Natural killer cell (primary cell): ENCODE measurements around the gene LAMC1. TPM values are rescaled to one million over a fixed set of nuclear protein-coding genes. Genes with fewer than 3 reads are reported as not detected.

Experiments
- ATAC-seq, 3 donors: fragments of 150-1000 bp in 2 of 3; fragments of 200-7000 bp in 1 of 3; cut with Tn5 transposase; 1 replicate in 1 of 3; 2 replicates in 2 of 3; pipeline ENCODE4 v1.10.0; 2021; ENCODE audit warnings: mild to moderate bottlenecking in 2 of 3, moderate library complexity in 2 of 3
- DNase-seq, 2 donors: peaks; one replicate each; pipeline versions ENCODE4 v3.0.0 to v3.0.0-alpha.2; 2013 to 2021; ENCODE audit warnings: mixed read lengths in 1 of 2
- H3K27ac ChIP-seq: one replicate; pipeline ENCODE4 v1.5.1; 2013; ENCODE audit warnings: mild to moderate bottlenecking, low read length
- H3K27me3 ChIP-seq: one replicate; pipeline ENCODE4 v1.6.1; 2013; ENCODE audit warnings: low read length; ENCODE audit not compliant: control insufficient read depth, insufficient read depth
- H3K36me3 ChIP-seq: one replicate; pipeline ENCODE4 v1.6.1; 2013; ENCODE audit warnings: low read length; ENCODE audit not compliant: control insufficient read depth, insufficient read depth
- H3K4me1 ChIP-seq: one replicate; pipeline ENCODE4 v1.6.1; 2013; ENCODE audit warnings: low read length; ENCODE audit not compliant: control insufficient read depth, insufficient read depth
- H3K4me3 ChIP-seq: one replicate; pipeline ENCODE4 v1.5.1; 2013; ENCODE audit warnings: low read length
- H3K9me3 ChIP-seq: one replicate; pipeline ENCODE4 v1.6.1; 2013; ENCODE audit warnings: low read length; ENCODE audit not compliant: control insufficient read depth, insufficient read depth
- H3K27ac Mint-ChIP-seq, 2 donors: one replicate each; pipeline ENCODE4 v1.8.0; 2022; ENCODE audit warnings: mild to moderate bottlenecking in 2 of 2, mixed read lengths in 2 of 2, moderate library complexity in 1 of 2
- H3K27me3 Mint-ChIP-seq, 2 donors: one replicate each; pipeline ENCODE4 v1.8.0; 2022; ENCODE audit warnings: low read depth in 2 of 2, mixed read lengths in 2 of 2
- H3K36me3 Mint-ChIP-seq: one replicate; pipeline ENCODE4 v1.8.0; 2022; ENCODE audit warnings: mixed read lengths
- H3K4me1 Mint-ChIP-seq, 2 donors: one replicate each; pipeline ENCODE4 v1.8.0; 2022; ENCODE audit warnings: mixed read lengths in 2 of 2
- H3K4me3 Mint-ChIP-seq: one replicate; pipeline ENCODE4 v1.8.0; 2022; ENCODE audit warnings: mild to moderate bottlenecking, moderate library complexity, mixed read lengths
- H3K9me3 Mint-ChIP-seq, 2 donors: one replicate each; pipeline ENCODE4 v1.8.0; 2022; ENCODE audit warnings: mixed read lengths in 2 of 2
- CTCF ChIP-seq: fragments of 200-600 bp; IDR thresholded peaks from one replicate; pipeline ENCODE4 v1.8.0; 2022; ENCODE audit warnings: antibody characterized with exemption
- WGBS: methylation state at CpG from one replicate; pipeline ENCODE4 v1.1.7; 2013; ENCODE audit warnings: missing lambda C conversion rate; ENCODE audit not compliant: insufficient coverage; 5-methylcytosine and 5-hydroxymethylcytosine counted together
- intact Hi-C: fragments of 100-400 bp; cut with micrococcal nuclease; formaldehyde crosslinking; loops from one replicate; pipeline ENCODE4 v1.14.2; 2022
- total RNA-seq, 4 donors: library from RNA; stranded (reverse); fragments of 120-200 nt in 1 of 4; gene quantifications; one replicate each; pipeline versions ENCODE4 v1.2.3 to v1.2.4, GENCODE V29; 2013 to 2022

Gene LAMC1
- total RNA-seq, 3 donors from 2014 or later (not counting 1 experiment from before 2014, with no cell fraction given): 0.33 to 0.66 (median 0.58) TPM

DNA sequence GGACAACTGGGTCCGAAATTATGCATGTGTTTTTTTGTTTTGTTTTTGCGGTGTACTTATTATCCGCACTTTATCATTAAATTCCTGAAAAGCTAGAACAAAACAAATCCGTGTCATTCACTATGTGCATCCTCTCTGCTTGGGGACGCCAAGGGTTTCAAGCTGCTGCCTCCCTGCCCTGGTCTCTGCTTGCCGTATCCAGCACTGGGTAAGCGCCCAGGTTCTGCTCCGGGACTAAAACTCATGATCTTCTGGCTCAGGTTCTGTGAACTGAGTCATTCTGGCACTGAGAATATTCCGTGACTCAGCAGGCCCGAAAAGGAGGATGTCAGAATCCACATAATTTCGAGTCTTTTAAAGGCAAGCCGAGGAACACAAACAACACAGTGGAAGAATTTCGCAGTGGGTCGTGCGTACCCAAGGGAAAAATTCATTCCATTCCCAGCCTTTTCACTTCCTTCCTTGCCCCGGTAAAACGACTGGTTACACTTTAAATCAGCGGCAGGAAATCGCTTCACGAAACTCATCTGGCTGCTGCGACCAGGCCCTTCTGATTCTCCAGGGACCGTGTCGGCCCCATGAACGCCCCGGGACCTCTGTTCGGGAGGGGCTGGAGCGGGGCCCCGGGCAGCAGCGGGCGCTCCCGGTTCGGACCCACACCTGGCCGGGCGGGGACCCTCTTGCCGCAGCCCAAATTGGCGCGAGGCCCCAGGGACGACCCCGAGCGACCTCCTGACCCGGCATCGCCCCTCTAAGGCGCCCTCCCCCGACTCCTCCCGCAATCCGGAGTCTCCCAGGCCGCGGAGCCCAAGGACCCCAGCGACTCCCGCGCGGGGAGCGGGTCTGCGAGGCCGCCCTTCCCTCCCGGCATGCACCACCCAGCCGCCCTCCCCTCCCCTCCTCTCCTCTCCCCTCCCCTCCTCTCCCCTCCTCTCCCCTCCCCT is 746 bp upstream of the LAMC1 start:
- peaks cover 36 to 60% of the 10 kb centered on the region in 2 donors for H3K27me3 Mint-ChIP-seq
- H3K4me3 Mint-ChIP-seq: peak overlapping the region; percentile 67
- intact Hi-C loops: no loop called here
- no peaks in the 10 kb centered on the region for H3K9me3 Mint-ChIP-seq
- 4% methylated on average over 54 of the region's 57 CpGs for WGBS
- peaks cover 10 to 18% of the 10 kb centered on the region in 2 donors for H3K4me1 Mint-ChIP-seq
- TF ChIP-seq CTCF: no peak
- H3K4me1 ChIP-seq: peaks cover 9% of the 10 kb centered on the region
- no peaks in the 10 kb centered on the region for H3K36me3 ChIP-seq
- H3K27me3 ChIP-seq: peaks cover 24% of the 10 kb centered on the region
- peaks cover 9% of the 10 kb centered on the region for H3K36me3 Mint-ChIP-seq
- DNase-seq (peak in 1 of 2 donors; percentile 13), ATAC-seq (peak in 1 of 3 donors; percentile 9)
- peak overlapping the region; percentile 39 for H3K4me3 ChIP-seq
- no peak overlapping the region for H3K27ac Mint-ChIP-seq
- no peak overlapping the region for H3K27ac ChIP-seq
- no peaks in the 10 kb centered on the region for H3K9me3 ChIP-seq

GRCh38 chr1:183023601-183024316 is 539 bp downstream of the LAMC1 start:
- DNase-seq (peak in 1 of 2 donors; percentile 34), ATAC-seq (peak in 2 of 3 donors; percentile 61 to 76)
- Histone ChIP-seq H3K4me1 (peaks cover 9% of the 10 kb centered on the region), H3K4me3 (peak overlapping the region; percentile 33), H3K27ac (no peak overlapping the region), H3K36me3 (no peaks in the 10 kb centered on the region), H3K27me3 (peaks cover 24% of the 10 kb centered on the region), H3K9me3 (no peaks in the 10 kb centered on the region)
- under 1% methylated on average over 68 of the region's 68 CpGs for WGBS
- Mint-ChIP-seq H3K36me3 (peaks cover 9% of the 10 kb centered on the region), H3K27ac (no peak overlapping the region), H3K4me3 (peak overlapping the region; percentile 89), H3K9me3 (no peaks in the 10 kb centered on the region), H3K4me1 (peaks cover 10 to 18% of the 10 kb centered on the region in 2 donors), H3K27me3 (peaks cover 40 to 70% of the 10 kb centered on the region in 2 donors)
- intact Hi-C loops: no loop called here
- TF ChIP-seq CTCF: no peak

- Mint-ChIP-seq H3K27ac (no peak overlapping the region), H3K27me3 (peaks cover 46 to 77% of the 10 kb centered on the region in 2 donors)
Observed at GRCh38 chr1:183024317-183025009, 1.2 kb downstream of the LAMC1 start.

More at GRCh38 chr1:183024317-183025009, 1.2 kb downstream of the LAMC1 start:
- no peaks in the 10 kb centered on the region for H3K36me3 ChIP-seq
- H3K4me3 ChIP-seq: peak overlapping the region; percentile 33
- intact Hi-C loops: no loop called here
- peaks cover 9% of the 10 kb centered on the region for H3K36me3 Mint-ChIP-seq
- no peak for DNase-seq
- H3K9me3 ChIP-seq: no peaks in the 10 kb centered on the region
- peak overlapping the region; percentile 89 for H3K4me3 Mint-ChIP-seq
- H3K4me1 Mint-ChIP-seq: peaks cover 10 to 18% of the 10 kb centered on the region in 2 donors
- WGBS: 11% methylated on average over 14 of the region's 14 CpGs
- H3K27ac ChIP-seq: no peak overlapping the region
- no peak for ATAC-seq
- TF ChIP-seq CTCF: no peak
- H3K4me1 ChIP-seq: peaks cover 9% of the 10 kb centered on the region
- no peaks in the 10 kb centered on the region for H3K9me3 Mint-ChIP-seq
- H3K27me3 ChIP-seq: peaks cover 24% of the 10 kb centered on the region
